ENCODE data around the gene RNU6-7.

RNU6-7 gene

GRCh38 chr14:32201816-32202490 lies at the start of gene RNU6-7:
Gene RNU6-7, plus strand, starts transcription at chr14:32202045.
- peak; percentile 35 for DNase-seq

GRCh38 chr14:32166029-32166428 lies 35.8 kb upstream of the RNU6-7 start:
- no peak for DNase-seq

- no peak for DNase-seq
These were observed 34.9 kb upstream of the RNU6-7 start for GRCh38 chr14:32166924-32167323.

- no peak for DNase-seq
These were observed 33.9 kb upstream of the RNU6-7 start for GRCh38 chr14:32167907-32168306.

- DNase-seq = no peak
These were observed 32.7 kb upstream of the RNU6-7 start for GRCh38 chr14:32169191-32169590.

GRCh38 chr14:32171469-32171868 lies 30.4 kb upstream of the RNU6-7 start:
- DNase-seq = no peak

GRCh38 chr14:32183151-32184058 lies 18.4 kb upstream of the RNU6-7 start:
- DNase-seq = no peak

- no peak for DNase-seq
These were observed 16.7 kb upstream of the RNU6-7 start for GRCh38 chr14:32185097-32185496.

- DNase-seq = no peak
These were observed 15.6 kb upstream of the RNU6-7 start for GRCh38 chr14:32186248-32186647.

- no peak for DNase-seq
These were observed 12.0 kb upstream of the RNU6-7 start for GRCh38 chr14:32189811-32190210.

GRCh38 chr14:32190673-32191072 lies 11.2 kb upstream of the RNU6-7 start:
- no peak for DNase-seq

- no peak for DNase-seq
These were observed 9.0 kb upstream of the RNU6-7 start for GRCh38 chr14:32192712-32193373.

- peak; percentile 28 for DNase-seq
These were observed 8.3 kb upstream of the RNU6-7 start for GRCh38 chr14:32193532-32193931.

GRCh38 chr14:32195636-32196035 lies 6.2 kb upstream of the RNU6-7 start:
- no peak for DNase-seq

GRCh38 chr14:32197919-32198318 lies 3.9 kb upstream of the RNU6-7 start:
- peak; percentile 8 for DNase-seq

GRCh38 chr14:32200368-32201192 lies 1.3 kb upstream of the RNU6-7 start:
- DNase-seq = no peak

- DNase-seq = peak; percentile 87
These were observed 541 bp upstream of the RNU6-7 start for GRCh38 chr14:32201193-32201815.

- no peak for DNase-seq
These were observed 699 bp downstream of the RNU6-7 start for GRCh38 chr14:32202491-32202997.

- DNase-seq = peak; percentile 89
These were observed 1.4 kb downstream of the RNU6-7 start, which contains the start of gene RNU6-8 for GRCh38 chr14:32202998-32203882. Gene RNU6-8, minus strand, starts transcription at chr14:32203269.

- peak; percentile 23 for DNase-seq
These were observed 2.1 kb downstream of the RNU6-7 start for GRCh38 chr14:32203928-32204357.

GRCh38 chr14:32205554-32205953 lies 3.7 kb downstream of the RNU6-7 start:
- no peak for DNase-seq

Data from activated CD4-positive, alpha-beta T cell treated with anti-CD3 and anti-CD28 coated beads, Interleukin-10, Interleukin-2, amounts not matched to agents 100 ng/mL and 50 ng/mL, durations not matched to agents 16 hours and 8 hours (primary cell).